ENCODE results near the gene TLR9.

Gene TLR9

GRCh38 chr3:52246728-52247408 is 21.4 kb upstream of the TLR9 start:
- DNase-seq: no peak

GRCh38 chr3:52246264-52246620 is 20.8 kb upstream of the TLR9 start:
- no peak for DNase-seq

GRCh38 chr3:52245322-52246263 is 20.1 kb upstream of the TLR9 start, which contains the start of gene PPM1M:
PPM1M (plus strand) TSS chr3:52245759; CDS start chr3:52245825, 66 bp downstream.
- DNase-seq: peak in 1 of 2 donors; percentile 32

- DNase-seq: peak in 1 of 2 donors; percentile 40
Measured at GRCh38 chr3:52243791-52244628, 18.6 kb upstream of the TLR9 start.

- no peak for DNase-seq
Measured at GRCh38 chr3:52242039-52242438, 16.6 kb upstream of the TLR9 start.

GRCh38 chr3:52240886-52241370 is 15.5 kb upstream of the TLR9 start:
- no peak for DNase-seq

- DNase-seq: peak in 1 of 2 donors; percentile 50
Measured at GRCh38 chr3:52240059-52240885, 14.8 kb upstream of the TLR9 start.

- DNase-seq: peak; percentile 76 to 86
Measured at GRCh38 chr3:52238761-52239701, 13.6 kb upstream of the TLR9 start, which contains the start of gene TWF2. TWF2 (minus strand) TSS chr3:52239158; CDS start chr3:52239016, 142 bp downstream.

GRCh38 chr3:52238193-52238760 is 12.8 kb upstream of the TLR9 start:
- no peak for DNase-seq

GRCh38 chr3:52237657-52238172 is 12.3 kb upstream of the TLR9 start:
- DNase-seq: no peak

- no peak for DNase-seq
Measured at GRCh38 chr3:52237006-52237656, 11.7 kb upstream of the TLR9 start.

- DNase-seq: no peak
Measured at GRCh38 chr3:52236424-52236886, 11.0 kb upstream of the TLR9 start.

- DNase-seq: no peak
Measured at GRCh38 chr3:52234516-52235447, 9.3 kb upstream of the TLR9 start.

- DNase-seq: no peak
Measured at GRCh38 chr3:52233968-52234367, 8.5 kb upstream of the TLR9 start.

GRCh38 chr3:52233108-52233591 is 7.7 kb upstream of the TLR9 start:
- DNase-seq: no peak

GRCh38 chr3:52232279-52233107 is 7.0 kb upstream of the TLR9 start:
- no peak for DNase-seq

Measured in stimulated activated CD4-positive, alpha-beta T cell treated with anti-CD3 and anti-CD28 coated beads, Interleukin-2, amount 100 ng/mL, for 48 hours (primary cell).